Gastrocnemius medialis (tissue), 4 donors: ENCODE results near the gene MINDY4.

Experiments
- POLR2A ChIP-seq, 2 donors: fragments of 450-650 bp; IDR thresholded peaks; one replicate each; pipeline ENCODE4 v1.6.1; 2017; ENCODE audit warnings: antibody characterized with exemption in 2 of 2, mild to moderate bottlenecking in 2 of 2, moderate library complexity in 2 of 2
- TF ChIP-seq, protein P1 (sequence below), 5 experiments: fragments of 450-650 bp in 3 of 5; fragments of 200-600 bp in 2 of 5; sonication (generic) in 2 of 5; IDR thresholded peaks in 4 of 5; conservative IDR thresholded peaks in 1 of 5; 1 replicate in 4 of 5; 2 replicates in 1 of 5; pipeline ENCODE4 v1.5.1; 2016 to 2019; ENCODE audit warnings: antibody characterized with exemption in 5 of 5, mild to moderate bottlenecking in 3 of 5, moderate library complexity in 3 of 5

DNA sequence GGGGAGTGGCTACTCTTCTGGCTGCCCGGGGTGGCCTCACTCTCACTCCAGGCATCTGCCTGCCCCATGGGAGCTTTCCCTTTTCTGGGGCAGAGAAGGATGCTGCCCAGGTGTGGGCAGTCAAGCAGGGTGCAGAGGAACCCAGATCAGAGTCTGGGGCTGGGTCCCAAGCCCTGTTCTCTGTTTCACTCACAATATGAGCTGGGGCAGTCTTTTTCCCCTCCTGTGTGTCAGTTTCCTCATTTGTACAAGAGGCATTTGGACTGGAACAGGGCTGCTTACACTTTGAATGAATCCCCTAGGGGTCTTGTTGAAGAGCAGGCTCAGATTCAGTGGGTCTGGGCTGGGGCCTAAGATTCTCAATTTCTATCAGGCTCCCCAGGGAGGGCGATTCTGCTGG, 102.0 kb downstream of the MINDY4 start:
- no peak for TF ChIP-seq POLR2A (IDR thresholded peaks at IDR 0.05)
- TF ChIP-seq, protein P1, sequence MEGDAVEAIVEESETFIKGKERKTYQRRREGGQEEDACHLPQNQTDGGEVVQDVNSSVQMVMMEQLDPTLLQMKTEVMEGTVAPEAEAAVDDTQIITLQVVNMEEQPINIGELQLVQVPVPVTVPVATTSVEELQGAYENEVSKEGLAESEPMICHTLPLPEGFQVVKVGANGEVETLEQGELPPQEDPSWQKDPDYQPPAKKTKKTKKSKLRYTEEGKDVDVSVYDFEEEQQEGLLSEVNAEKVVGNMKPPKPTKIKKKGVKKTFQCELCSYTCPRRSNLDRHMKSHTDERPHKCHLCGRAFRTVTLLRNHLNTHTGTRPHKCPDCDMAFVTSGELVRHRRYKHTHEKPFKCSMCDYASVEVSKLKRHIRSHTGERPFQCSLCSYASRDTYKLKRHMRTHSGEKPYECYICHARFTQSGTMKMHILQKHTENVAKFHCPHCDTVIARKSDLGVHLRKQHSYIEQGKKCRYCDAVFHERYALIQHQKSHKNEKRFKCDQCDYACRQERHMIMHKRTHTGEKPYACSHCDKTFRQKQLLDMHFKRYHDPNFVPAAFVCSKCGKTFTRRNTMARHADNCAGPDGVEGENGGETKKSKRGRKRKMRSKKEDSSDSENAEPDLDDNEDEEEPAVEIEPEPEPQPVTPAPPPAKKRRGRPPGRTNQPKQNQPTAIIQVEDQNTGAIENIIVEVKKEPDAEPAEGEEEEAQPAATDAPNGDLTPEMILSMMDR (IDR thresholded peaks at IDR 0.05 in 4 of 5, conservative IDR thresholded peaks at IDR 0.05 in 1 of 5), result no peak
